ENCODE data around the gene GRAMD1B.

GRCh38 chr11:123392844-123393243, 37.2 kb upstream of the GRAMD1B start:
- TF ChIP-seq CTCF (conservative IDR thresholded peaks at IDR 0.05; ENCODE audit: low read length) (no peak), EZH2phosphoT487 (IDR thresholded peaks at IDR 0.05; ENCODE audit: borderline replicate concordance) (no peak)

All from Loucy (cell line).